ENCODE measurements around the gene SEPTIN11. TPM values are rescaled to one million over a fixed set of nuclear protein-coding genes. Genes with fewer than 3 reads are reported as not detected.

The SEPTIN11 gene
- total and polyA plus RNA-seq, 2 of the 8 experiments (the other 6 are each of a cell fraction or from before 2014, with no cell fraction given), result 32.2 to 110 TPM

- TF ChIP-seq NANOG (IDR thresholded peaks at IDR 0.05; ENCODE audit: insufficient read depth, low read depth, low read length, poor library complexity, severe bottlenecking), result no peak
- no peak for TF ChIP-seq JUND (IDR thresholded peaks at IDR 0.05; ENCODE audit: low read length)
- peak; percentile 43 to 75; a peak in 1 of 4 replicates for TF ChIP-seq SIN3A (conservative IDR thresholded peaks at IDR 0.05 in 1 of 2, IDR thresholded peaks at IDR 0.05 in 1 of 2; ENCODE audit: low read depth in 1 of 2, low read length in 2 of 2)
- TF ChIP-seq ATF2 (IDR thresholded peaks at IDR 0.05; ENCODE audit: low read length), result no peak
- no peak for TF ChIP-seq SP1 (IDR thresholded peaks at IDR 0.05; ENCODE audit: low read depth, low read length)
- TF ChIP-seq JUN (IDR thresholded peaks at IDR 0.05; ENCODE audit: low read depth, low read length), result no peak
- TF ChIP-seq CBX5 (IDR thresholded peaks at IDR 0.05; ENCODE audit: low read depth, low read length), result no peak
- TF ChIP-seq EZH2 (IDR thresholded peaks at IDR 0.05; ENCODE audit: low read depth, low read length, severe bottlenecking), result peak; percentile 32
- TF ChIP-seq TCF12 (IDR thresholded peaks at IDR 0.05; ENCODE audit: low read depth, low read length), result no peak
- TF ChIP-seq CTBP2 (IDR thresholded peaks at IDR 0.05; ENCODE audit: borderline replicate concordance, insufficient read depth, insufficient read length, low read length), result peak; percentile 71
- no peak for TF ChIP-seq RXRA (IDR thresholded peaks at IDR 0.05; ENCODE audit: insufficient read depth, low read depth, low read length)
- no peak for TF ChIP-seq ASH2L (IDR thresholded peaks at IDR 0.05; ENCODE audit: low read length)
- 0 out of 2 replicates have a peak, but pooled peaks have one; percentile 61 for TF ChIP-seq YY1 (IDR thresholded peaks at IDR 0.05; ENCODE audit: low read depth, low read length)
- no peak for TF ChIP-seq POLR2AphosphoS5 (IDR thresholded peaks at IDR 0.05; ENCODE audit: low read depth, low read length)
- peak; percentile 41; the same call in 1 of the 2 replicates for TF ChIP-seq EGR1 (IDR thresholded peaks at IDR 0.05; ENCODE audit: borderline replicate concordance, low read depth, low read length)
- TF ChIP-seq NRF1 (IDR thresholded peaks at IDR 0.05; ENCODE audit: low read depth, low read length), result no peak
- no peak for TF ChIP-seq GABPA (IDR thresholded peaks at IDR 0.05; ENCODE audit: borderline replicate concordance, insufficient read depth, low read length)
- no peak for TF ChIP-seq HDAC6 (IDR thresholded peaks at IDR 0.05; ENCODE audit: low read depth, low read length)
- TF ChIP-seq, protein P1, sequence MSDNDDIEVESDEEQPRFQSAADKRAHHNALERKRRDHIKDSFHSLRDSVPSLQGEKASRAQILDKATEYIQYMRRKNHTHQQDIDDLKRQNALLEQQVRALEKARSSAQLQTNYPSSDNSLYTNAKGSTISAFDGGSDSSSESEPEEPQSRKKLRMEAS (IDR thresholded peaks at IDR 0.05), result no peak; the same call in 1 of the 2 replicates
- peak; percentile 75 for TF ChIP-seq KDM4A (IDR thresholded peaks at IDR 0.05; ENCODE audit: low read depth, low read length, severe bottlenecking)
Observed at GRCh38 chr4:76948443-76949275, 893 bp upstream of the SEPTIN11 start (continued).
